Loucy (cell line): ENCODE results near the gene DYNLT4.

Source experiments
- CTCF ChIP-seq: fragments of 200-600 bp; sonication (generic); conservative IDR thresholded peaks from 2 replicates; pipeline ENCODE4 v1.5.1; 2014; ENCODE audit warnings: mild to moderate bottlenecking, antibody characterized with exemption, low read length
- EZH2phosphoT487 ChIP-seq: fragments of 200-600 bp; IDR thresholded peaks from 2 replicates; pipeline ENCODE4 v1.6.1; 2018; ENCODE audit warnings: antibody characterized with exemption, mild to moderate bottlenecking, moderate library complexity, borderline replicate concordance

- TF ChIP-seq CTCF (no peak), EZH2phosphoT487 (no peak)
These were observed 2.1 kb upstream of the DYNLT4 start for GRCh38 chr1:44808938-44809917.
